AG10803 (cell line): Measurements from ENCODE around the gene DDR2.

ENCODE experiments used
- DNase-seq: peaks from one replicate; pipeline ENCODE4 v3.0.0; 2010; ENCODE audit warnings: low read depth
- H3K4me3 ChIP-seq: 2 replicates; pipeline ENCODE4 v1.5.1; 2011; ENCODE audit warnings: mild to moderate bottlenecking, low read length, control low read depth
- CTCF ChIP-seq: conservative IDR thresholded peaks from 2 replicates; pipeline ENCODE4 v1.5.1; 2011; ENCODE audit warnings: mild to moderate bottlenecking, low read length, control low read depth, inconsistent platforms

Gene DDR2

GRCh38 chr1:162832470-162832869 is 200.2 kb downstream of the DDR2 start:
- H3K4me3 ChIP-seq: no peak overlapping the region
- no peak for TF ChIP-seq CTCF
- DNase-seq: no peak

GRCh38 chr1:162835157-162835899 is 203.1 kb downstream of the DDR2 start:
- TF ChIP-seq CTCF: no peak
- no peak for DNase-seq
- H3K4me3 ChIP-seq: no peak overlapping the region
